T-helper 1 cell treated with Interleukin-12 subunit alpha and Interleukin-12 subunit beta and Interleukin-4 antibody, amounts not matched to agents 30 ng/mL and 1 ng/mL, for 36 hours (primary cell): ENCODE results near the gene EVPL. TPM values are rescaled to one million over a fixed set of nuclear protein-coding genes. Genes with fewer than 3 reads are reported as not detected.
"Not testable (repeated sequence)": the region's sequence is repeated elsewhere in the genome, so short reads cannot be mapped to it uniquely, and the experiment has no call there.

Experiments
- intact Hi-C: fragments of 100-400 bp; cut with micrococcal nuclease; formaldehyde crosslinking; loops from one replicate; pipeline ENCODE4 v1.15.1; 2024
- total RNA-seq: library from RNA; stranded (reverse); gene quantifications from 2 replicates; pipeline ENCODE4 v1.2.3, GENCODE V29; 2022

EVPL gene
- total RNA-seq, 1 donor from 2014 or later, result 0.07 TPM

DNA sequence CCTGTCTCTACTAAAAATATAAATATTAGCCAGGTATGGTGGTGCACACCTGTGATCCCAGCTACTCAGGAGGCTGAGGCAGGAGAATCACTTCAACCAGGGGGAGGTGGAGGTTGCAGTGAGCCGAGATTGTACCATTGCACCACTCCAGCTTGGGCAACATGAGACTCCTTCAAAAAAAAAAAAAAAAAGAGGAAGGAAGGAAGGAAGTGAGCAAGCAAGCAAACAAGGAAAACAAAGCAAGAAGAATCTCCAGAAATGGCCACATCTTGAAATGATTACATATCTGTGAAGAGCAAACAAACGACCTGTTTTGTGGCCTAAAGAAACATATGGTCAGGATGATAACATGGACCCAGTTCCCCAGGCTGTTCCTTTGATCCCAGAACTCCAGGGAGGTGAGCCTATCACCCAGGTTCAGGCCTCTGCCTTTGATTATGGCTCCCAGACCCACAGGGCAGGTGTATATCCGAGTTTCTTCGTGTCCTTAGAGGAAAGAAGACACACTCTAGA, 57.0 kb downstream of the EVPL start:
- intact Hi-C loops, result no loop called here

- intact Hi-C loops, result not testable (repeated sequence)
Observed at GRCh38 chr17:75969044-75969443, 58.1 kb downstream of the EVPL start.

- intact Hi-C loops, result no loop called here
Observed at GRCh38 chr17:75965468-75965867, 61.6 kb downstream of the EVPL start.

GRCh38 chr17:75959839-75960511, 67.1 kb downstream of the EVPL start:
- intact Hi-C loops, result no loop called here

DNA sequence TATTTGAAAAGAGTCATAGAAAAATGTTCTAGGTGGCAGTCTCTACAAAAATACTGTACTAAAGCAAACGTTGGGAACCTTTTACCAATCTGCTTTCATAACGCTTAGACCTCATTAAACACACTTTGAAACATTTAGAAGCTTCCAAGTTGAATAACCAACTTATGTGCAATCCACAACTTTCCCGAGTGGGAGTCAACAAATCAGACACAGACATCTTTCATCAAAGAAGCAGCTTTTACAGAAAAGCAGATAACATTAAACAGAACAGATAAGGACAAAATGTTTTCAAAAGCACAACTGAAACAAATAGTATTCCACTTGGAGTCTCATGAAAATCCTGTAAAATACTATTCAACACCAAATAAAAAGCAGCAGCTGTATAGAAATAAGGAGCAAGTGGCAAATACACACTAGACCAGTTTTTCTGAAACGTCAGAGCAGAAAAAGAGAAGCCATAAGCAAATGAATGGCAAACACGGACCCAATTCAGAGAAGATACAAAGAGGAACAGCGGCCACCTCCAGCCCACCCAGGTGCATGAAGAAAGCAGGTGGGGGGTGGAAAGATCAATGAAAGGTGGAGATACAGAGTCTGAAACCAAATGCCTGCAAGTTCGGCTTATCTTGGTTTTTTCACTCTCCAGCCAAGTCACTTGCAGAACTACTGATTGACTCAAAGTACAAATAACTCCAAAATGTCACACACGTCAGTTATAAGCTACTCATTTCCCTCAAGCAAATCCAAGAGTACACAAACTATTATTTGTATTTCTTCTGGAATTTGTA, 67.9 kb downstream of the EVPL start:
- intact Hi-C loops, result no loop called here

Other genes with a start within 250 kb of the EVPL start
- 33.0 and 33.7 TPM in 2 replicates for gene UNK, start 242.5 kb downstream of the EVPL start, total RNA-seq
- gene UNC13D, start 182.9 kb downstream of the EVPL start, total RNA-seq, result 203 and 219 TPM in 2 replicates
- gene WBP2, start 172.0 kb downstream of the EVPL start, total RNA-seq, result 82.4 and 90.1 TPM in 2 replicates
- gene TRIM47, start 148.7 kb downstream of the EVPL start, total RNA-seq, result 26.4 and 26.5 TPM in 2 replicates
- 32.7 and 35.4 TPM in 2 replicates for gene TRIM65, start 130.4 kb downstream of the EVPL start, total RNA-seq
- gene MRPL38, start 122.4 kb downstream of the EVPL start, total RNA-seq, result 104 and 105 TPM in 2 replicates
- gene FBF1, start 86.3 kb downstream of the EVPL start, total RNA-seq, result 21.0 and 22.2 TPM in 2 replicates
- 35.9 and 38.1 TPM in 2 replicates for gene ACOX1, start 48.1 kb downstream of the EVPL start, total RNA-seq
- 16.6 and 16.9 TPM in 2 replicates for gene TEN1, start 48.1 kb downstream of the EVPL start, total RNA-seq
- 7.6 and 7.9 TPM in 2 replicates for gene CDK3, start 26.5 kb downstream of the EVPL start, total RNA-seq
- gene SRP68, start 45.2 kb upstream of the EVPL start, total RNA-seq, result 110 and 111 TPM in 2 replicates
- 0.78 and 0.86 TPM in 2 replicates for gene GALR2, start 47.5 kb upstream of the EVPL start, total RNA-seq
- gene ZACN, start 51.9 kb upstream of the EVPL start, total RNA-seq, result 1.0 TPM in 1 of 2 replicates, not detected in the other
- gene EXOC7, start 76.5 kb upstream of the EVPL start, total RNA-seq, result 153 TPM in 2 replicates
- gene FOXJ1, start 113.9 kb upstream of the EVPL start, total RNA-seq, result 0.22 and 0.32 TPM in 2 replicates
- 104 and 107 TPM in 2 replicates for gene RNF157, start 213.2 kb upstream of the EVPL start, total RNA-seq
- 287 and 292 TPM in 2 replicates for gene UBALD2, start 238.0 kb upstream of the EVPL start, total RNA-seq